ENCODE results near the gene DRC3. TPM values are rescaled to one million over a fixed set of nuclear protein-coding genes. Genes with fewer than 3 reads are reported as not detected.

The DRC3 gene
- total RNA-seq, 1 donor from 2014 or later = not detected

- no peak overlapping the region for H3K4me3 Mint-ChIP-seq
- DNase-seq (ENCODE audit: low spot score) = no peak
- H3K27ac Mint-ChIP-seq = no peak overlapping the region
- no peaks in the 10 kb centered on the region for H3K9me3 Mint-ChIP-seq
- peaks cover 10% of the 10 kb centered on the region for H3K36me3 Mint-ChIP-seq (ENCODE audit: low read depth)
- H3K4me1 Mint-ChIP-seq (ENCODE audit: low read depth) = peaks cover 67% of the 10 kb centered on the region
- intact Hi-C loops (cut with micrococcal nuclease) = no loop called here
- no peaks in the 10 kb centered on the region for H3K27me3 Mint-ChIP-seq (ENCODE audit: insufficient read depth)
Observed at GRCh38 chr17:17963066-17963465, 9.6 kb upstream of the DRC3 start.

DNA sequence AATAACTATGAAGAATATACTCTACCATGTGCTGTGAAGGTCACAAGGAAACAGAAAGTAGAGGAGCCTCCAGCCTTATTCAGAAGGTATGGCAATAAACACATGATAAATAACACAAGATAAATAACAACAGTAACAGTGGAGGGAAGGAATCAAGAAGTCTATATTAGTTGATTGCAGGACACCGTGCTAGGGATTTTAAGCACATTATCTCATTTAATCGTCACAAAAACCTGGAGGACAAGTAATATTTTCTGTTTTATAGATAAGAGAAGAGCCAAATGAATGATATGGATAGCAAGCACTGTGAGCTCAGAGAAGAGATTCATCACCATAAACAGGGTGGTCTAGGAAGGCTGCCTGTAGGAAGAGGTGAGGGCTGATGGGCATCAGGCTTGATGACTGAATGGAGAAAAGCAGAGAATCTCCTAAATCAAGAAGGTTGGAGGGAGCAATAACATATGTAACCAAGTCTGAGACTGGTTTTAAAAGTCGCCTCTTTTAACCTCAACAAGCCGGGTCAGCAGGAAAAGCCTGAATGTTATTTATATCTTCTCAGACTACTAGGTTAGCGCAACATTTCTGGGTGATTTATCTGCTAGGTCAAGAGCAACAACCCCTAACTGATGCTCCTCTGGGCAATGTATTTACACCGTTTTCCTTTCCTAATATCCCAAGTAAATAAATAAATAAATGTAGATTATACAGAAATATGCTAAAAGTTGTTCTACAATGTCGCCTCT is 8.8 kb upstream of the DRC3 start:
- no peak overlapping the region for H3K4me3 Mint-ChIP-seq
- no peaks in the 10 kb centered on the region for H3K9me3 Mint-ChIP-seq
- no peaks in the 10 kb centered on the region for H3K27me3 Mint-ChIP-seq (ENCODE audit: insufficient read depth)
- H3K36me3 Mint-ChIP-seq (ENCODE audit: low read depth) = peaks cover 10% of the 10 kb centered on the region
- intact Hi-C loops (cut with micrococcal nuclease) = no loop called here
- peaks cover 59% of the 10 kb centered on the region for H3K4me1 Mint-ChIP-seq (ENCODE audit: low read depth)
- H3K27ac Mint-ChIP-seq = no peak overlapping the region
- no peak for DNase-seq (ENCODE audit: low spot score)

DNA sequence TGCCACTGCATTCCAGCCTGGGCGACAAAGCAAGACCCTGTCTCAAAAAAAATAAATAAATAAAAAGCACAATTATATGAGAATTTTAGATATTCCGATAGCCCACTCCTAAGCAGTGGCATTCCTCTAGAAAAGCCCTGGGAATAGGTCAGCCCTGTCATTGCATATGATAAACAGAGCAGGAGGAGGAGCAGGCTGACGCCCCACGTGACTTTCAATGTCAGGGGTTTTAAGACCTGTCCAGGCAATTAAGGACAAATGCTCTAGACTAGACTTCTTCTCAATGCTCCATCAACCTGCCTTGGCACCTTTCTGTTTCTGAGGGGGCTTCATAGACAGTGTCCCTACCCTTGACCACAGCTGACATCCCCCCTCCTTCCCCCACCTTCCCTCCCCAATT is 8.0 kb upstream of the DRC3 start:
- intact Hi-C loops (cut with micrococcal nuclease) = no loop called here
- Mint-ChIP-seq H3K4me1 (ENCODE audit: low read depth) (peaks cover 51% of the 10 kb centered on the region), H3K27me3 (ENCODE audit: insufficient read depth) (no peaks in the 10 kb centered on the region), H3K4me3 (no peak overlapping the region), H3K9me3 (no peaks in the 10 kb centered on the region), H3K27ac (no peak overlapping the region), H3K36me3 (ENCODE audit: low read depth) (peaks cover 10% of the 10 kb centered on the region)
- DNase-seq (ENCODE audit: low spot score) = no peak

DNA sequence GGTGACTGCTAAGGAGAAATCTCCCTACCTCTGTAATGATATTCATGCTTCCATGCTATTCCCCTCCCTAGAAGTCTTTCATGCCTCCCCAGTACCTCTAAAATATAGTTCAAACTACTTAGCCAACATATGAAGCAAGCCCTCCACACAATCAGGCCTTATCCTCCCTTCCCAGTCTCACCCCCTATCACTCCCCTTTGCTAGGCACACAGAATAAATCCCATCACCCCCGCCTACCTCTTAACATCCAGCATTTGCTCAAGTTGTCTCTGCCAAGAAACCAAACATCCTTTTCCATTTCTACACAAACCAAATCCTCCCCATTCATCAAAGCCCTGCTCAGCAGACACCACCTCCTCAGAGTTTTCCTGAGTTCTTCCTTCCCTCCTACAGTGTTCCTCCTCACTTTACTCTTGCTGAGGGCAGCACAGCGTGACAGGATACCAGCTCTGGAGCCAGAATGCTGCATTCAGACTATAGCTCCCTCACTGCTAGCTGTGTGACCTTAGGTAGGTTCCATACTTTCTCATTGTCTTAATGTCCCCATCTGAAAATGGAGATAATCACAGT is 7.4 kb upstream of the DRC3 start:
- intact Hi-C loops (cut with micrococcal nuclease) = no loop called here
- Mint-ChIP-seq H3K36me3 (ENCODE audit: low read depth) (peaks cover 10% of the 10 kb centered on the region), H3K4me1 (ENCODE audit: low read depth) (peaks cover 47% of the 10 kb centered on the region)

GRCh38 chr17:17966399-17966798 is 6.3 kb upstream of the DRC3 start:
- Mint-ChIP-seq H3K27me3 (ENCODE audit: insufficient read depth) (no peaks in the 10 kb centered on the region), H3K36me3 (ENCODE audit: low read depth) (peaks cover 10% of the 10 kb centered on the region), H3K27ac (peak overlapping the region; percentile 33), H3K4me3 (no peak overlapping the region), H3K9me3 (no peaks in the 10 kb centered on the region), H3K4me1 (ENCODE audit: low read depth) (peaks cover 48% of the 10 kb centered on the region)
- intact Hi-C loops (cut with micrococcal nuclease) = loop anchor here (1.0 kb wide), 1 partner anchor 8 kb away; no protein-coding TSS in a partner anchor
- DNase-seq (ENCODE audit: low spot score) = no peak

More for the DNA sequence above, 7.4 kb upstream of the DRC3 start:
- no peak for DNase-seq (ENCODE audit: low spot score)
- Mint-ChIP-seq H3K27me3 (ENCODE audit: insufficient read depth) (no peaks in the 10 kb centered on the region), H3K9me3 (no peaks in the 10 kb centered on the region), H3K27ac (peak overlapping the region; percentile 15), H3K4me3 (no peak overlapping the region)

- H3K36me3 Mint-ChIP-seq (ENCODE audit: low read depth) = peaks cover 2% of the 10 kb centered on the region
- intact Hi-C loops (cut with micrococcal nuclease) = loop anchor here (5.0 to 10.0 kb wide), 3 partner anchors 211 to 476 kb away; partner anchors contain the start of genes ALKBH5, RAI1 and RASD1
- peak overlapping the region; percentile 85 for H3K4me3 Mint-ChIP-seq
- DNase-seq (ENCODE audit: low spot score) = no peak
- peak overlapping the region; percentile 71 for H3K27ac Mint-ChIP-seq
- H3K9me3 Mint-ChIP-seq = no peaks in the 10 kb centered on the region
- H3K27me3 Mint-ChIP-seq (ENCODE audit: insufficient read depth) = peaks cover 1% of the 10 kb centered on the region
- peaks cover 50% of the 10 kb centered on the region for H3K4me1 Mint-ChIP-seq (ENCODE audit: low read depth)
Observed at GRCh38 chr17:17970699-17971430, 1.8 kb upstream of the DRC3 start.

DNA sequence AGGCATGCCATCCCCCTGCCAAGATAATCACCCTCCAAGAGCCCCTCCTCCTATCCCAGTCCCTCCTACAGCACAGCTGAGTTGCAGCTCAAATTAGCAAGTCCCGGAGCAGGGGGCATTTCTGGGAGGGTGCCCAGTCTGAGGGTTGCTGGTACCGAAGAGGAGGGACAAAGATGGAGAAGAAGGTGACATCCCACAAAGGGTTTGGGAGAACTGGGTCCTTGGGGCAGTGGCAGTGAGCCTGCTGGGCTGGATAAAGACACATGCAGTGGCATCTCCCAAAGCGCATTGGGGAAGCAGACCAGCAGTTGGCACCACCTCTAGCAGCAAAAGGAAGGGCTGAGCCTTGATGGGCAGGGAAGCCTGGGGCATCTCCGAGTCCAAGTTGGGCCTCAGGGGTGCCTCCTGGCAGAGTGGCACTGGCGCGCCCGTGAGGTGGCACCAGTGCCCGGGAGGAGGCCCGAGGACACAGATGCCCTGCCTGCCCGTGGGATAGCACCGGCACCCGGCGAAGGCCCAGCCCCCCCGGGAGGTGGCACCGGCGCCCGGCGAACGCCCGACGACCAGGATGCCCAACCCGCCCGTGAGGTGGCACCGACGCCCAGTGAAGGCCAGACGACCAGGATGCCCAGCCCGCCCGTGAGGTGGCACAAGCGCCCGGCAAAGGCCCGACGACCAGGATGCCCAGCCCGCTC is 1.1 kb upstream of the DRC3 start:
- peak overlapping the region; percentile 85 for H3K4me3 Mint-ChIP-seq
- H3K36me3 Mint-ChIP-seq (ENCODE audit: low read depth) = no peaks in the 10 kb centered on the region
- H3K9me3 Mint-ChIP-seq = no peaks in the 10 kb centered on the region
- peak overlapping the region; percentile 71 for H3K27ac Mint-ChIP-seq
- intact Hi-C loops (cut with micrococcal nuclease) = loop anchor here (1.0 to 10.0 kb wide), 15 partner anchors 11 to 1407 kb away; partner anchors contain the start of genes ALKBH5, ATPAF2, DRG2 and FLCN
- DNase-seq (ENCODE audit: low spot score) = no peak
- H3K4me1 Mint-ChIP-seq (ENCODE audit: low read depth) = peaks cover 43% of the 10 kb centered on the region
- H3K27me3 Mint-ChIP-seq (ENCODE audit: insufficient read depth) = peaks cover 2% of the 10 kb centered on the region

GRCh38 chr17:17972952-17973254 is 241 bp downstream of the DRC3 start:
- H3K4me1 Mint-ChIP-seq (ENCODE audit: low read depth) = peaks cover 31% of the 10 kb centered on the region
- DNase-seq (ENCODE audit: low spot score) = no peak

GRCh38 chr17:17975436-17975835 is 2.8 kb downstream of the DRC3 start:
- intact Hi-C loops (cut with micrococcal nuclease) = loop anchor here (10.0 kb wide), 1 partner anchor 481 kb away; the partner anchor contains the start of gene RASD1
- Mint-ChIP-seq H3K4me3 (no peak overlapping the region), H3K4me1 (ENCODE audit: low read depth) (peaks cover 26% of the 10 kb centered on the region), H3K27ac (no peak overlapping the region), H3K9me3 (no peaks in the 10 kb centered on the region), H3K27me3 (ENCODE audit: insufficient read depth) (peaks cover 2% of the 10 kb centered on the region), H3K36me3 (ENCODE audit: low read depth) (no peaks in the 10 kb centered on the region)
- no peak for DNase-seq (ENCODE audit: low spot score)

More at GRCh38 chr17:17972952-17973254, 241 bp downstream of the DRC3 start:
- Mint-ChIP-seq H3K27ac (peak overlapping the region; percentile 89), H3K36me3 (ENCODE audit: low read depth) (no peaks in the 10 kb centered on the region), H3K27me3 (ENCODE audit: insufficient read depth) (peaks cover 2% of the 10 kb centered on the region), H3K9me3 (no peaks in the 10 kb centered on the region), H3K4me3 (peak overlapping the region; percentile 94)
- intact Hi-C loops (cut with micrococcal nuclease) = loop anchor here (1.0 to 10.0 kb wide), 15 partner anchors 13 to 1406 kb away; partner anchors contain the start of genes ALKBH5, ATPAF2, DRG2 and FLCN

DNA sequence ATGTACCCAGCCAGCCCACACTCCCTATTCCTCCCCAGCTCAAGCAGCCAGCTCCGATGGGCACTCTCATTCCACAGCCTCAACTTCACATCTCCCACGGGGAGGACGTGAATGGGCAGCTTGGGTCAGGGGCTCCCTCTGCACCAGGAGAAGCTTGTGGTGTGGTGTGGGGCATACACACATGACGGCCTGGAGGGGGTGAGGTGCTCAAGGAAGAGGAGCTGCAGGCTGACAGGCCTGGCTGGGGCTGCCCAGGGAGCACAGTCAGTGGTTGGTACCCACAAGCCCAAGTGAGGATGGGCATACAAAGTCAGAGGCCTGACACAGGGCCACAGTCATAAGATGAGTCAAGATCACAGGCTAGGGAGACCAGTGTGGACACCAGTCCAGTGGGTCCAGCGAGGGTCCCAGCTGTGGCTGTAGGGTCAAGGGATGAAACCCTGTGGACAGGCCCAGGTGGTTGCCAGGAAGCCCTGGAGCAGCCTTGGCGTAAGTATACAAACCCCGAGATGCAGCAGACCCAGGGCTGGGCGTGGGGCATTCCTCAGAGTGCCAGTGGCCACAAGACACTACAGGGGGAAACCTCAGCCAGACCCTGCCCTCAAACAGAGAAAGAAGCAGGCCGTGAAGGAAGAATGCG is 4.4 kb downstream of the DRC3 start:
- peaks cover 2% of the 10 kb centered on the region for H3K27me3 Mint-ChIP-seq (ENCODE audit: insufficient read depth)
- no peak for DNase-seq (ENCODE audit: low spot score)
- peaks cover 15% of the 10 kb centered on the region for H3K4me1 Mint-ChIP-seq (ENCODE audit: low read depth)
- H3K9me3 Mint-ChIP-seq = no peaks in the 10 kb centered on the region
- no peak overlapping the region for H3K27ac Mint-ChIP-seq
- H3K4me3 Mint-ChIP-seq = no peak overlapping the region
- intact Hi-C loops (cut with micrococcal nuclease) = loop anchor here (10.0 kb wide), 1 partner anchor 482 kb away; the partner anchor contains the start of gene RASD1
- H3K36me3 Mint-ChIP-seq (ENCODE audit: low read depth) = no peaks in the 10 kb centered on the region

GRCh38 chr17:17978481-17979424 is 6.1 kb downstream of the DRC3 start:
- DNase-seq (ENCODE audit: low spot score) = no peak
- H3K9me3 Mint-ChIP-seq = no peaks in the 10 kb centered on the region
- H3K27ac Mint-ChIP-seq = no peak overlapping the region
- H3K4me1 Mint-ChIP-seq (ENCODE audit: low read depth) = peaks cover 1% of the 10 kb centered on the region
- H3K36me3 Mint-ChIP-seq (ENCODE audit: low read depth) = no peaks in the 10 kb centered on the region
- no peak overlapping the region for H3K4me3 Mint-ChIP-seq
- intact Hi-C loops (cut with micrococcal nuclease) = loop anchor here (10.0 kb wide), 1 partner anchor 484 kb away; the partner anchor contains the start of gene RASD1
- peaks cover 2% of the 10 kb centered on the region for H3K27me3 Mint-ChIP-seq (ENCODE audit: insufficient read depth)
